HL-60 (cell line): ENCODE data around the gene CTBP2.

Source experiments
- DNase-seq, 2 experiments: peaks; one replicate each; pipeline ENCODE4 v3.0.0-alpha.2; 2010 to 2020; ENCODE audit warnings: low read depth in 1 of 2, low spot score in 1 of 2
- H3K27ac ChIP-seq: fragments of 250-450 bp; sonication (Bioruptor Pico); replicated peaks from 2 replicates; pipeline ENCODE4 v1.5.1; 2020; ENCODE audit warnings: mild to moderate bottlenecking, moderate library complexity
- H3K27me3 ChIP-seq: fragments of 250-450 bp; sonication (Bioruptor Pico); 2 replicates; pipeline ENCODE4 v1.5.1; 2021; ENCODE audit warnings: mild to moderate bottlenecking, moderate library complexity; ENCODE audit not compliant: insufficient read depth, poor library complexity, severe bottlenecking
- H3K4me3 ChIP-seq: replicated peaks from 2 replicates; pipeline ENCODE4 v1.5.1; 2011; ENCODE audit warnings: mild to moderate bottlenecking, control low read depth, low read length; ENCODE audit not compliant: insufficient read depth
- GABPA ChIP-seq: IDR thresholded peaks from 2 replicates; pipeline ENCODE4 v1.6.1; 2012; ENCODE audit warnings: low read depth
- POLR2AphosphoS5 ChIP-seq: IDR thresholded peaks from 2 replicates; pipeline ENCODE4 v1.6.1; 2012; ENCODE audit warnings: low read depth
- SPI1 ChIP-seq: IDR thresholded peaks from 2 replicates; pipeline ENCODE4 v1.6.1; 2012; ENCODE audit warnings: low read depth, mild to moderate bottlenecking, borderline replicate concordance
- TF ChIP-seq, protein P1 (sequence below): IDR thresholded peaks from one replicate; pipeline ENCODE4 v1.5.1; 2011; ENCODE audit warnings: low read length, control low read depth, inconsistent platforms; ENCODE audit not compliant: insufficient read depth
- TF ChIP-seq, protein P2 (sequence below): IDR thresholded peaks from 2 replicates; pipeline ENCODE4 v1.6.1; 2012; ENCODE audit warnings: low read depth; ENCODE audit not compliant: insufficient replicate concordance

CTBP2 gene

DNA sequence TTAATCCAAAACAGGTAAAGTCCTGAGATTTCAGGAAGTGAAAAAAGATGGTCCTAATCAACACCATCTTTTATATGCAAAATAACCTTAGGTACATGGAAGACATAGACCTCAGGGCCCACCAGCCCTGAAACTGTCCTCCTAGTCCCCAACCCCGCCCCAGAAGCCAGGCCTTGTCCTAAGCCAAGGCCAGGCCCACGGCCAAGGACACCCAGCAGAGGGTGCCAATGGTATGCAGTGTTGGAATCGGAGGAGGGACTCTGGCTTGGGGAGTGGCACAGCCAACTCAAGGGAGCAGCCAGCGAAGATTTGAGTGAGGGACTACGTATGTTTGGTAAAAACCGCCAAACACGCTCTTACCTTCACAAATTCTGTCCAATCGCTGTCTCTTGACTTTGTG lies 121.7 kb downstream of the CTBP2 start:
- Histone ChIP-seq H3K27me3 (no peaks in the 10 kb centered on the region), H3K4me3 (no peak overlapping the region), H3K27ac (no peak overlapping the region)
- TF ChIP-seq, protein P1, sequence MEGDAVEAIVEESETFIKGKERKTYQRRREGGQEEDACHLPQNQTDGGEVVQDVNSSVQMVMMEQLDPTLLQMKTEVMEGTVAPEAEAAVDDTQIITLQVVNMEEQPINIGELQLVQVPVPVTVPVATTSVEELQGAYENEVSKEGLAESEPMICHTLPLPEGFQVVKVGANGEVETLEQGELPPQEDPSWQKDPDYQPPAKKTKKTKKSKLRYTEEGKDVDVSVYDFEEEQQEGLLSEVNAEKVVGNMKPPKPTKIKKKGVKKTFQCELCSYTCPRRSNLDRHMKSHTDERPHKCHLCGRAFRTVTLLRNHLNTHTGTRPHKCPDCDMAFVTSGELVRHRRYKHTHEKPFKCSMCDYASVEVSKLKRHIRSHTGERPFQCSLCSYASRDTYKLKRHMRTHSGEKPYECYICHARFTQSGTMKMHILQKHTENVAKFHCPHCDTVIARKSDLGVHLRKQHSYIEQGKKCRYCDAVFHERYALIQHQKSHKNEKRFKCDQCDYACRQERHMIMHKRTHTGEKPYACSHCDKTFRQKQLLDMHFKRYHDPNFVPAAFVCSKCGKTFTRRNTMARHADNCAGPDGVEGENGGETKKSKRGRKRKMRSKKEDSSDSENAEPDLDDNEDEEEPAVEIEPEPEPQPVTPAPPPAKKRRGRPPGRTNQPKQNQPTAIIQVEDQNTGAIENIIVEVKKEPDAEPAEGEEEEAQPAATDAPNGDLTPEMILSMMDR: no peak
- TF ChIP-seq GABPA: no peak
- no peak for TF ChIP-seq POLR2AphosphoS5
- TF ChIP-seq, protein P2, sequence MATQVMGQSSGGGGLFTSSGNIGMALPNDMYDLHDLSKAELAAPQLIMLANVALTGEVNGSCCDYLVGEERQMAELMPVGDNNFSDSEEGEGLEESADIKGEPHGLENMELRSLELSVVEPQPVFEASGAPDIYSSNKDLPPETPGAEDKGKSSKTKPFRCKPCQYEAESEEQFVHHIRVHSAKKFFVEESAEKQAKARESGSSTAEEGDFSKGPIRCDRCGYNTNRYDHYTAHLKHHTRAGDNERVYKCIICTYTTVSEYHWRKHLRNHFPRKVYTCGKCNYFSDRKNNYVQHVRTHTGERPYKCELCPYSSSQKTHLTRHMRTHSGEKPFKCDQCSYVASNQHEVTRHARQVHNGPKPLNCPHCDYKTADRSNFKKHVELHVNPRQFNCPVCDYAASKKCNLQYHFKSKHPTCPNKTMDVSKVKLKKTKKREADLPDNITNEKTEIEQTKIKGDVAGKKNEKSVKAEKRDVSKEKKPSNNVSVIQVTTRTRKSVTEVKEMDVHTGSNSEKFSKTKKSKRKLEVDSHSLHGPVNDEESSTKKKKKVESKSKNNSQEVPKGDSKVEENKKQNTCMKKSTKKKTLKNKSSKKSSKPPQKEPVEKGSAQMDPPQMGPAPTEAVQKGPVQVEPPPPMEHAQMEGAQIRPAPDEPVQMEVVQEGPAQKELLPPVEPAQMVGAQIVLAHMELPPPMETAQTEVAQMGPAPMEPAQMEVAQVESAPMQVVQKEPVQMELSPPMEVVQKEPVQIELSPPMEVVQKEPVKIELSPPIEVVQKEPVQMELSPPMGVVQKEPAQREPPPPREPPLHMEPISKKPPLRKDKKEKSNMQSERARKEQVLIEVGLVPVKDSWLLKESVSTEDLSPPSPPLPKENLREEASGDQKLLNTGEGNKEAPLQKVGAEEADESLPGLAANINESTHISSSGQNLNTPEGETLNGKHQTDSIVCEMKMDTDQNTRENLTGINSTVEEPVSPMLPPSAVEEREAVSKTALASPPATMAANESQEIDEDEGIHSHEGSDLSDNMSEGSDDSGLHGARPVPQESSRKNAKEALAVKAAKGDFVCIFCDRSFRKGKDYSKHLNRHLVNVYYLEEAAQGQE: no peak
- TF ChIP-seq SPI1: no peak
- DNase-seq: peak in 1 of 2 experiments; percentile 5

DNA sequence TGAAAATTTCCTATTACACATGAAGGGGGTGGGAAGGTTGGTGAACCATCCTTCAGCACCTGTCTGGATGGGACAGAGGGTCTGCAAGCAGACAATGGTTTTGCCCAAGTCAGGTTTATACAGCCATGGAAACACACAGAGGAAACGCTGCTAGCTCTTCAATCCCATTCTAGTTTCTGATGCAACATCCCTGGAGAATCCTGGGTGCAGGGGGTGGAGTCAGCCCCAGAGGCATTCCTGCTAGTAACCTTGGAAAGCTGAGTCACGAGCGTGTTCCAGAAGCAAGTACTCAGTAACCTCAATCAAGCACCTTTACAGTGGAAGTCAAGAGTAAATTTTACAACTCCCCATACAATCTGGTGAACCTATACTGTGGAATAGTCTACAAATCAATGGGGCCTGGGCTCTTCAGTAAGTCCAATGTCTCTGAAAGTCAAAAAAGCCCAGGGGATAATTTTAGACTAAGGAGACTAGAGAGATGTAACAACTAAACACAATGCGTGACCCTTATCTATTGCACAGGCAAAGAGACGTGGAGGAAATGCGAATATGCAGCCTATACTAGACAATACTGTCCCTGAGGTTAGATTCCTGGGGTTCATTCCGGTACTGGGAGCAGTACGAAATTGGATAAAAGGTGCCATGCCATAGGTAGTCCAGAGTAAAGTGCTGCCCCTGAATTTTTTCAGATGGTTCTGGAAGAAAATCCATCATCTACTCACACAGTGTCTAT lies 123.1 kb downstream of the CTBP2 start:
- H3K27me3 ChIP-seq: no peaks in the 10 kb centered on the region
- no peak overlapping the region for H3K27ac ChIP-seq
- TF ChIP-seq, protein P1: no peak
- no peak for TF ChIP-seq GABPA
- no peak for TF ChIP-seq SPI1
- TF ChIP-seq, protein P2: no peak
- TF ChIP-seq POLR2AphosphoS5: no peak
- H3K4me3 ChIP-seq: no peak overlapping the region
- no peak for DNase-seq

DNA sequence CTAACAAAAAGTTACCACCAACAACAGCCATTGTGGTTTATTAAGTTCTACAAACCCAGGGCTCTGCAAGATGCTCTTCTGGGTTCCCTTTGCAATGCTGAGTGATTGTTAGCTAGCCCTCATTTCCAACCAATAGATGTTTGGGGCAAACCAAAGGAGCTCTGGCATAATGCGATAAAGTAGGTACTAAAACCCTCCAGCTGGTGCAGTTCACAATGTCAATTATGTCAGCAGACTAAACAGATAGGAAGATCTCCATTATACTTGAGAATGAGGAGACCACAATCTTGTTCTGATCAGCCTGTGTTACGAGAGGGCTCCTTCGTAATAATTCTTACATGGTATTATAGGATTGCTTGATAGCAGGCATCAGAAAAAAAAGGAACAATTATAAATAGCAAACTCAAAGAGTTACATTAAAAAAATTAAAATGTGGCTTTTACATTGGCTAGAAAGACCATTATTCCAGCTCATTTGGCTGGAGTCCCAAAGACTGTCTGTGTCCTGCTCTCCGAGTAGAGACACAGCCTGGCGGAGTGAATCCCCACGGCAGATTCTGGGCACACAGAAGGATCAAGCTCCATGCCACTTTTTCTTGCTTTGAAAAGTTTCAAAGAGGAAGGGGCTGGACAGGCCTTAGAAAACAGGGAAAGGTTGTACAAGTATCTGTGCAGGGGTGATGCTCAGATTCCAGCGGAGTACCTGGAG lies 124.6 kb downstream of the CTBP2 start:
- no peak overlapping the region for H3K4me3 ChIP-seq
- no peaks in the 10 kb centered on the region for H3K27me3 ChIP-seq

More for the DNA sequence above, 124.6 kb downstream of the CTBP2 start:
- TF ChIP-seq GABPA (no peak), POLR2AphosphoS5 (no peak), SPI1 (no peak)
- TF ChIP-seq, protein P1: no peak
- TF ChIP-seq, protein P2: no peak
- no peak overlapping the region for H3K27ac ChIP-seq
- no peak for DNase-seq
